Measurements from ENCODE around the gene KDELR3. TPM values are rescaled to one million over a fixed set of nuclear protein-coding genes. Genes with fewer than 3 reads are reported as not detected.

KDELR3 gene
- polyA plus RNA-seq (8.3 to 11.9 TPM (median 10.1 TPM) in 3 replicates), polyA minus RNA-seq (4.6 to 10.5 TPM (median 8.1 TPM) in 3 replicates)
- polyA plus RNA-seq (2011; ENCODE audit: low read depth): not detected
- polyA plus RNA-seq (2011; cell fraction: cytosol; rRNA removed): 10.5 and 14.4 TPM in 2 replicates
- polyA plus RNA-seq (2011; cell fraction: nucleus; rRNA removed): 6.5 and 8.1 TPM in 2 replicates
- 1.5 and 9.2 TPM in 2 replicates for polyA plus RNA-seq (2012; ENCODE audit: low replicate concordance)
- polyA minus RNA-seq (2011; cell fraction: cytosol; rRNA and poly(A)+ RNA removed): 3.3 TPM
- 2.6 and 3.5 TPM in 2 replicates for polyA minus RNA-seq (2011; cell fraction: nucleus; rRNA and poly(A)+ RNA removed)

DNA sequence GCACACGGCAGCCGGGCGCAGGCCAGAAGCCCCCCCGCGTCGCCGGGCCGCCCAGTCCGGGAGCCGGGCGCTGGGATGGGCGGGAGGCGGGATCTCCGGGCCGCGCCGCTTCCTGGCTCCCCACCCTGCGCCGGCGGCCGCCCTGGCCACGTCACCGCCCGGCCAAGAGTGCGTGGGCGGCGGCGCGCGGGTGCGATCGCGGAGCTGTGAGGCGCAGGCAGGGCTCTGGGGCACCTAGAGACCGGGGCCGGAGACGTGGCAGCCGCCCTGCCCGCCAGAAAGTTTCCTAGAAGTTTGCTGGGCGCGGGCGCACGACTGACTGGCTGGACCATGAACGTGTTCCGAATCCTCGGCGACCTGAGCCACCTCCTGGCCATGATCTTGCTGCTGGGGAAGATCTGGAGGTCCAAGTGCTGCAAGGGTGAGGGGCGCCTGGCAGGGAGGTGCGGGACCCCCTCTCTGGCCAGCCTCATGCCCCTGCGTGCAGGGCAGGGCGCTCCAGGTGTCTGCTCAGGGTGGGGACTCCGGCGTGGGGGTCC is at the start of gene KDELR3:
Gene KDELR3 (plus strand): TSS at position 193 of the 539 bp plus-strand sequence. CDS start 138 bp downstream, at position 331.
- Histone ChIP-seq H3K9me3 (ENCODE audit: control insufficient read depth, low read depth, low read length) (no peaks in the 10 kb centered on the region), H3K9ac (ENCODE audit: control insufficient read depth, extremely low read depth, insufficient read depth, low read length) (peak within 1 kb of the TSS; percentile 81), H3K9me1 (ENCODE audit: control insufficient read depth, extremely low read depth, insufficient read depth, low read length) (no peaks in the 10 kb centered on the region), H4K20me1 (ENCODE audit: control insufficient read depth, extremely low read depth, insufficient read depth, low read length) (no peaks in the 10 kb centered on the region), H2AFZ (ENCODE audit: control insufficient read depth, low read length) (peak within 1 kb of the TSS; percentile 97), H3K36me3 (ENCODE audit: control insufficient read depth in 2 of 2, extremely low read depth in 1 of 2, insufficient read depth in 2 of 2, low read length in 2 of 2) (no peaks in the 10 kb centered on the region), H3K4me2 (ENCODE audit: control insufficient read depth, extremely low read depth, insufficient read depth, low read depth, low read length) (peak within 1 kb of the TSS; percentile 91), H3K79me2 (ENCODE audit: control insufficient read depth, insufficient read depth, low read length) (no peaks in the 10 kb centered on the region), H3K4me1 (ENCODE audit: control insufficient read depth, extremely low read depth, insufficient read depth, low read length) (peaks cover 12% of the 10 kb centered on the region), H3K27me3 (ENCODE audit: control insufficient read depth, extremely low read depth, insufficient read depth, low read length) (peaks cover 12% of the 10 kb centered on the region), H3K27ac (ENCODE audit: control insufficient read depth, insufficient read depth, low read length) (peak within 1 kb of the TSS; percentile 36), H3K4me3 (ENCODE audit: control insufficient read depth in 2 of 3, extremely low read depth in 1 of 3, insufficient read depth in 2 of 3, low read depth in 1 of 3, low read length in 3 of 3) (peak within 1 kb of the TSS; percentile 51 to 76 (median 63))
- peak; percentile 11 for DNase-seq (ENCODE audit: low read depth, low spot score)
- dilution Hi-C loops (cut with MboI; ENCODE audit: extremely low pct_ligation_motif_present, low sequenced_read_pairs): no loop called here
- no peak for FAIRE-seq
- TF ChIP-seq EZH2 (IDR thresholded peaks at IDR 0.05; ENCODE audit: low read length): no peak
- TF ChIP-seq, protein P1, sequence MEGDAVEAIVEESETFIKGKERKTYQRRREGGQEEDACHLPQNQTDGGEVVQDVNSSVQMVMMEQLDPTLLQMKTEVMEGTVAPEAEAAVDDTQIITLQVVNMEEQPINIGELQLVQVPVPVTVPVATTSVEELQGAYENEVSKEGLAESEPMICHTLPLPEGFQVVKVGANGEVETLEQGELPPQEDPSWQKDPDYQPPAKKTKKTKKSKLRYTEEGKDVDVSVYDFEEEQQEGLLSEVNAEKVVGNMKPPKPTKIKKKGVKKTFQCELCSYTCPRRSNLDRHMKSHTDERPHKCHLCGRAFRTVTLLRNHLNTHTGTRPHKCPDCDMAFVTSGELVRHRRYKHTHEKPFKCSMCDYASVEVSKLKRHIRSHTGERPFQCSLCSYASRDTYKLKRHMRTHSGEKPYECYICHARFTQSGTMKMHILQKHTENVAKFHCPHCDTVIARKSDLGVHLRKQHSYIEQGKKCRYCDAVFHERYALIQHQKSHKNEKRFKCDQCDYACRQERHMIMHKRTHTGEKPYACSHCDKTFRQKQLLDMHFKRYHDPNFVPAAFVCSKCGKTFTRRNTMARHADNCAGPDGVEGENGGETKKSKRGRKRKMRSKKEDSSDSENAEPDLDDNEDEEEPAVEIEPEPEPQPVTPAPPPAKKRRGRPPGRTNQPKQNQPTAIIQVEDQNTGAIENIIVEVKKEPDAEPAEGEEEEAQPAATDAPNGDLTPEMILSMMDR (optimal IDR thresholded peaks at IDR 0.05 in 1 of 3, IDR thresholded peaks at IDR 0.05 in 1 of 3, conservative IDR thresholded peaks at IDR 0.05 in 1 of 3; ENCODE audit: extremely low read depth in 1 of 3, insufficient read depth in 2 of 3, low read length in 3 of 3): no peak

- dilution Hi-C loops (cut with MboI; ENCODE audit: extremely low pct_ligation_motif_present, low sequenced_read_pairs): no loop called here
- no peaks in the 10 kb centered on the region for H3K9me1 ChIP-seq (ENCODE audit: control insufficient read depth, extremely low read depth, insufficient read depth, low read length)
- H3K27me3 ChIP-seq (ENCODE audit: control insufficient read depth, extremely low read depth, insufficient read depth, low read length): no peaks in the 10 kb centered on the region
- H3K9me3 ChIP-seq (ENCODE audit: control insufficient read depth, low read depth, low read length): no peaks in the 10 kb centered on the region
- H4K20me1 ChIP-seq (ENCODE audit: control insufficient read depth, extremely low read depth, insufficient read depth, low read length): no peaks in the 10 kb centered on the region
- no peak for DNase-seq (ENCODE audit: low read depth, low spot score)
- FAIRE-seq: no peak
- no peaks in the 10 kb centered on the region for H3K79me2 ChIP-seq (ENCODE audit: control insufficient read depth, insufficient read depth, low read length)
- no peak overlapping the region for H2AFZ ChIP-seq (ENCODE audit: control insufficient read depth, low read length)
- H3K4me2 ChIP-seq (ENCODE audit: control insufficient read depth, extremely low read depth, insufficient read depth, low read depth, low read length): no peak overlapping the region
- H3K27ac ChIP-seq (ENCODE audit: control insufficient read depth, insufficient read depth, low read length): no peak overlapping the region
- TF ChIP-seq, protein P1 (optimal IDR thresholded peaks at IDR 0.05 in 1 of 3, IDR thresholded peaks at IDR 0.05 in 1 of 3, conservative IDR thresholded peaks at IDR 0.05 in 1 of 3; ENCODE audit: extremely low read depth in 1 of 3, insufficient read depth in 2 of 3, low read length in 3 of 3): no peak
- TF ChIP-seq EZH2 (IDR thresholded peaks at IDR 0.05; ENCODE audit: low read length): no peak
- no peak overlapping the region for H3K9ac ChIP-seq (ENCODE audit: control insufficient read depth, extremely low read depth, insufficient read depth, low read length)
- H3K36me3 ChIP-seq (ENCODE audit: control insufficient read depth in 2 of 2, extremely low read depth in 1 of 2, insufficient read depth in 2 of 2, low read length in 2 of 2): no peaks in the 10 kb centered on the region
- H3K4me3 ChIP-seq (ENCODE audit: control insufficient read depth in 2 of 3, extremely low read depth in 1 of 3, insufficient read depth in 2 of 3, low read depth in 1 of 3, low read length in 3 of 3): no peak overlapping the region
- H3K4me1 ChIP-seq (ENCODE audit: control insufficient read depth, extremely low read depth, insufficient read depth, low read length): peaks cover 10% of the 10 kb centered on the region
Measured at GRCh38 chr22:38418589-38418988, 49.3 kb upstream of the KDELR3 start.

Measured in keratinocyte (primary cell).